GM12878 (cell line): ENCODE measurements around the gene HPGD. TPM values are rescaled to one million over a fixed set of nuclear protein-coding genes. Genes with fewer than 3 reads are reported as not detected.

Source experiments
- ATAC-seq: fragments of 200-7000 bp; cut with Tn5 transposase; 3 replicates; pipeline ENCODE4 v1.9.1; 2020; ENCODE audit warnings: mild to moderate bottlenecking, moderate library complexity
- Bru-seq: library from RNA; stranded (reverse); fragments of 400-500 nt; gene quantifications from one replicate; lab custom pipeline; 2021; lab: Mats Ljungman, UMichigan
- BruChase-seq, 2 experiments: library from RNA; stranded (reverse); fragments of 400-500 nt; gene quantifications; one replicate each; lab custom pipeline; 2021; lab: Mats Ljungman, UMichigan
- BruUV-seq: library from RNA; stranded (reverse); fragments of 400-500 nt; replicated peaks from 2 replicates; lab custom pipeline; 2021; lab: Mats Ljungman, UMichigan
- CTCF ChIA-PET: fragments of 300-600 bp; sonication (Branson Sonifier 250); formaldehyde crosslinking; extraction: SDS; loops from one replicate; lab custom pipeline; 2021; ENCODE audit warnings: inconsistent platforms; lab: Yijun Ruan, JAX
- POLR2A ChIA-PET: fragments of 350-600 bp; formaldehyde crosslinking; extraction: SDS; loops from one replicate; lab custom pipeline; 2021; ENCODE audit warnings: inconsistent platforms; lab: Charles Lee
- RAD21 ChIA-PET: fragments of 300-600 bp; sonication (Branson Sonifier 250); formaldehyde crosslinking; loops from one replicate; lab custom pipeline; 2023; ENCODE audit warnings: antibody characterized with exemption; ENCODE audit not compliant: unreplicated experiment; lab: Charles Lee
- SMC1A ChIA-PET: fragments of 300-600 bp; sonication (Branson Sonifier 250); formaldehyde crosslinking; loops from one replicate; lab custom pipeline; 2023; ENCODE audit not compliant: unreplicated experiment, uncharacterized antibody; lab: Charles Lee
- DNase-seq: peaks from one replicate; pipeline ENCODE4 v3.0.0-alpha.2; 2011; ENCODE audit warnings: low read depth, low spot score
- FAIRE-seq: peaks from 3 replicates; lab custom pipeline; 2011; peaks lifted over from hg19 to GRCh38; lab: Jason Lieb, UNC
- H2AFZ ChIP-seq: 2 replicates; pipeline ENCODE4 v1.6.0; 2011; ENCODE audit warnings: low read depth, low read length, control low read depth; ENCODE audit not compliant: control insufficient read depth
- H3K27ac ChIP-seq: 2 replicates; pipeline ENCODE4 v1.5.1; 2011; ENCODE audit warnings: control low read depth; ENCODE audit not compliant: control insufficient read depth, insufficient read depth
- H3K27me3 ChIP-seq, 2 experiments: replicated peaks in 1 of 2; 2 replicates each; pipeline versions ENCODE4 v1.6.0 to v1.6.1; 2011; ENCODE audit warnings: low read length in 1 of 2; ENCODE audit not compliant: control insufficient read depth in 2 of 2, insufficient read depth in 2 of 2
- H3K36me3 ChIP-seq, 2 experiments: 2 replicates each; pipeline ENCODE4 v1.5.1; 2011; ENCODE audit warnings: low read length in 1 of 2; ENCODE audit not compliant: control insufficient read depth in 2 of 2, insufficient read depth in 2 of 2
- H3K4me1 ChIP-seq: 2 replicates; pipeline ENCODE4 v1.6.1; 2011; ENCODE audit warnings: mild to moderate bottlenecking, low read length, moderate library complexity, mixed read lengths; ENCODE audit not compliant: control insufficient read depth, insufficient read depth
- H3K4me2 ChIP-seq: 2 replicates; pipeline ENCODE4 v1.6.0; 2011; ENCODE audit warnings: control low read depth; ENCODE audit not compliant: control insufficient read depth, insufficient read depth
- H3K4me3 ChIP-seq: fragments of 200-600 bp; sonication (generic); 2 replicates; pipeline ENCODE4 v1.5.1; 2016
- H3K79me2 ChIP-seq: 2 replicates; pipeline ENCODE4 v1.6.0; 2011; ENCODE audit warnings: low read length; ENCODE audit not compliant: control insufficient read depth, insufficient read depth
- H3K9ac ChIP-seq: 2 replicates; pipeline ENCODE4 v1.8.0; 2011; ENCODE audit warnings: low read length, control low read depth, mixed read lengths; ENCODE audit not compliant: control insufficient read depth, insufficient read depth
- H3K9me3 ChIP-seq: replicated peaks from 3 replicates; pipeline ENCODE4 v1.5.1; 2011; ENCODE audit warnings: mild to moderate bottlenecking, low read length; ENCODE audit not compliant: control insufficient read depth, insufficient read depth
- H4K20me1 ChIP-seq: 2 replicates; pipeline ENCODE4 v1.6.0; 2011; ENCODE audit not compliant: control insufficient read depth, insufficient read depth
- BHLHE40 ChIP-seq, 2 experiments: fragments of 450-650 bp in 1 of 2; IDR thresholded peaks; 2 replicates each; pipeline ENCODE4 v1.6.1; 2011 to 2017; ENCODE audit warnings: low read depth in 2 of 2, borderline replicate concordance in 1 of 2, improper control_type of control experiment in 1 of 2, low read length in 1 of 2, mild to moderate bottlenecking in 1 of 2
- IKZF1 ChIP-seq: fragments of 450-650 bp; conservative IDR thresholded peaks from 2 replicates; pipeline ENCODE4 v1.6.1; 2017; ENCODE audit warnings: antibody characterized with exemption, mild to moderate bottlenecking
- LARP7 ChIP-seq: fragments of 450-650 bp; IDR thresholded peaks from 2 replicates; pipeline ENCODE4 v1.6.1; 2017; ENCODE audit warnings: mild to moderate bottlenecking
- SMAD1 ChIP-seq: fragments of 450-650 bp; IDR thresholded peaks from 2 replicates; pipeline ENCODE4 v1.6.1; 2018; ENCODE audit warnings: mild to moderate bottlenecking, low read depth; ENCODE audit not compliant: partially characterized antibody
- SUZ12 ChIP-seq: fragments of 200-600 bp; sonication (generic); IDR thresholded peaks from one replicate; pipeline ENCODE4 v1.6.1; 2018; ENCODE audit warnings: antibody characterized with exemption, mild to moderate bottlenecking; ENCODE audit not compliant: unreplicated experiment
- WRNIP1 ChIP-seq: IDR thresholded peaks from 2 replicates; pipeline ENCODE4 v1.6.1; 2011; ENCODE audit warnings: low read depth, low read length, improper control_type of control experiment, borderline replicate concordance
- YBX1 ChIP-seq: fragments of 450-650 bp; IDR thresholded peaks from 2 replicates; pipeline ENCODE4 v1.6.1; 2016; ENCODE audit warnings: antibody characterized with exemption
- ZNF622 ChIP-seq: fragments of 450-650 bp; IDR thresholded peaks from 2 replicates; pipeline ENCODE4 v1.6.1; 2017; ENCODE audit warnings: mild to moderate bottlenecking, inconsistent platforms
- whole genome bisulfite sequencing: methylation state at CpG from one replicate; pipeline ENCODE4 v1.1.6; 2016; ENCODE audit warnings: low lambda C conversion rate; ENCODE audit not compliant: insufficient replicate concordance, insufficient coverage; ENCODE audit errors: missing lambda C conversion rate; 5-methylcytosine and 5-hydroxymethylcytosine counted together
- in situ Hi-C: fragments of 300-500 bp; cut with MboI; formaldehyde crosslinking; loops from 9 replicates; pipeline ENCODE4 v1.14.3; 2018; ENCODE audit warnings: mixed read lengths
- intact Hi-C: fragments of 100-400 bp; cut with micrococcal nuclease; formaldehyde crosslinking; loops from one replicate; pipeline ENCODE4 v1.14.2; 2022; ENCODE audit not compliant: unreplicated experiment
- long read RNA-seq, 2 experiments: library from polyadenylated mRNA; unstranded; transcript quantifications; one replicate each; pipeline ENCODE4 v2.0.0, GENCODE V29; 2019 to 2020
- polyA minus RNA-seq, 3 experiments: library from RNA; depleted of rRNA, polyadenylated mRNA; stranded (reverse); fragments of >200 nt; gene quantifications; 2 replicates each; pipeline ENCODE4 v1.2.3, GENCODE V29; 2011
- polyA plus RNA-seq, 11 experiments: library from polyadenylated mRNA; depleted of rRNA in 4 of 11; unstranded in 6 of 11; stranded (reverse) in 5 of 11; fragments of >200 nt; fragmentation: Nextera tagmentation in 4 of 11; fragmentation: Illumina TruSeq in 1 of 11; extraction: Ambion mirVana in 4 of 11; extraction: Trizol in 1 of 11; gene quantifications; 1 replicate in 1 of 11; 2 replicates in 10 of 11; pipeline versions ENCODE4 v1.2.1 to v1.2.3, GENCODE V29; 2011 to 2016; ENCODE audit warnings: inconsistent platforms in 2 of 11, missing spikeins in 2 of 11, low read depth in 1 of 11
- total RNA-seq, 4 experiments: library from RNA; depleted of rRNA in 3 of 4; stranded (reverse); fragments of >200 nt in 3 of 4; fragmentation: Illumina TruSeq in 1 of 4; extraction: Trizol in 1 of 4; gene quantifications; 2 replicates each; pipeline versions ENCODE4 v1.2.1 to v1.2.3, GENCODE V29; 2013 to 2021
- TF ChIP-seq, protein P1 (sequence below): IDR thresholded peaks from 2 replicates; pipeline ENCODE4 v1.6.1; 2012; ENCODE audit warnings: low read depth, low read length, improper control_type of control experiment
- TF ChIP-seq, protein P2 (sequence below): IDR thresholded peaks from 2 replicates; pipeline ENCODE4 v1.6.1; 2012; ENCODE audit warnings: low read depth, low read length, improper control_type of control experiment
- TF ChIP-seq, protein P3 (sequence below): fragments of 450-650 bp; IDR thresholded peaks from 2 replicates; pipeline ENCODE4 v1.6.1; 2017; ENCODE audit warnings: mild to moderate bottlenecking, low read depth, inconsistent platforms; ENCODE audit not compliant: poor library complexity, severe bottlenecking
- TF ChIP-seq, protein P4 (sequence below): fragments of 450-650 bp; conservative IDR thresholded peaks from 2 replicates; pipeline ENCODE4 v1.6.1; 2017; ENCODE audit warnings: mild to moderate bottlenecking, moderate library complexity

The HPGD gene
- total RNA-seq (2013; cell fraction: nucleolus; rRNA removed): not detected in 2 replicates
- total RNA-seq (2014; rRNA removed) (not detected in 2 replicates), total RNA-seq (2014; rRNA removed; fragmentation: Illumina TruSeq; extraction: Trizol) (not detected in 2 replicates), total RNA-seq (2021) (0.08 and 0.41 TPM in 2 replicates), polyA plus RNA-seq (2011; rRNA removed) (0.07 TPM in 1 of 2 replicates, not detected in the other), polyA plus RNA-seq (2014; fragmentation: Illumina TruSeq; extraction: Trizol) (0.24 TPM in 1 of 2 replicates, not detected in the other), polyA plus RNA-seq (2014; fragmentation: Nextera tagmentation; extraction: Ambion mirVana) (not detected), polyA plus RNA-seq (2014; rRNA removed) (not detected in 2 replicates), polyA plus RNA-seq (2016; fragmentation: Nextera tagmentation; extraction: Ambion mirVana) (not detected), polyA minus RNA-seq (2011; rRNA and poly(A)+ RNA removed) (not detected in 2 replicates), Bru-seq, nascent RNA (percentile 11 among the genes with signal in this experiment), BruChase-seq, experiment 1, labeled RNA remaining after a 6-hour chase (percentile 10 among the genes with signal in this experiment), BruChase-seq, experiment 2, labeled RNA remaining after a 2-hour chase (percentile 3 among the genes with signal in this experiment)
- not detected for polyA plus RNA-seq (2011; ENCODE audit: low read depth)
- polyA plus RNA-seq (2011; cell fraction: cytosol; rRNA removed): 0.01 TPM in 1 of 2 replicates, not detected in the other
- polyA plus RNA-seq (2011; cell fraction: nucleus; rRNA removed): not detected in 2 replicates
- not detected in 2 replicates for polyA plus RNA-seq (2012)
- not detected in 2 replicates for polyA minus RNA-seq (2011; cell fraction: cytosol; rRNA and poly(A)+ RNA removed)
- not detected in 2 replicates for polyA minus RNA-seq (2011; cell fraction: nucleus; rRNA and poly(A)+ RNA removed)
- long read RNA-seq, experiment 1: 0 reads
- long read RNA-seq, experiment 2: 0 reads

DNA sequence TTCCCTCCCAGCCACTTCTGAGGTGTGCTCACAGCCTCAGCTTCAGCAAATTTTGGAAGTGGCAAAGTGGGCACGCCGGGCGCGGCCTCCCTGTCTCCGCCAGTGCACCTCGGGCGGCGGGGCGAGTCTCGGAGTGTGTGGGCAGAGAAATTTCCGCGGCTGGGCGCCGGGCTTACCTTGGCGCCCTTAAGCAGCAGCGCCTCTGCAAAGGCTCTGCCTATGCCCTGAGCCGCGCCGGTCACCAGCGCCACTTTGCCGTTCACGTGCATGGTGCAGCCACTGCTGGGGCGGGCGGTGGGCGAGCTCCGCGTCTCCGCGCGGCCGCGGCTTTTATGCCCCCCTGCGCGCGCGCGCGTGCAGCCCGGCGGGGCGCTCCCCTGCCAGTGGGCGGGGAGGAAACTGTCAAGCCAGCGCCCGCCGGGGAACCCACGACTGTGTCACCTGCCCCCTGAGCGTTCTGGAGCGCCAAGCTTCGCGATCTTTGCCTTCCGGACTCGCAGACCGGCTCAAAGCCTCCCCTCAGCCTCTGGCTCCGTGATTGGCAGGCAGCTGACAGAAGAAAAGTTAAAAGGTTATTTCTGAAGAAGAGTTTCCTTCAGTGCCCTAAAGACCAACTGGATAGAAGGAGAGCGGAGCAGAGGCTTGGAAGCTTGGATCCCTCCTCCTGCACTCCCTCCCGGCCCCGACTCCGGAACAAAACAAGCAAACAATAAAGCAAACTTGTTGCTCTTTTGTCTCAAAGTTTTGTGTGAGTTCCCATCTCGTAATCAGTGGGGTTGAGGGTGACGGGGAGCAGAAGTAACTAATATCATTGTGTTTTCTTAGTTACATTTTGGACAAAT, at the start of gene HPGD:
HPGD (minus strand) TSS at position 306 of the 842 bp plus-strand sequence; CDS start at position 269, 37 bp downstream.
- no peaks in the 10 kb centered on the region for H3K4me1 ChIP-seq
- no peaks in the 10 kb centered on the region for H3K9me3 ChIP-seq
- in situ Hi-C loops: no loop called here
- no peak for DNase-seq
- no peak within 1 kb of the TSS for H3K27ac ChIP-seq
- no peaks in the 10 kb centered on the region for H3K79me2 ChIP-seq
- ChIA-PET POLR2A (no interaction called here), SMC1A (no interaction called here), CTCF (no interaction called here), RAD21 (no interaction called here)
- H3K9ac ChIP-seq: no peak within 1 kb of the TSS
- no peak for FAIRE-seq
- ATAC-seq: peak; percentile 88
- H3K27me3 ChIP-seq: peaks cover 9 to 11% of the 10 kb centered on the region in 2 experiments
- H2AFZ ChIP-seq: no peak within 1 kb of the TSS
- intact Hi-C loops: loop anchor here (5.0 kb wide), 1 partner anchor 110 kb away; no protein-coding TSS in a partner anchor
- no peaks in the 10 kb centered on the region for H4K20me1 ChIP-seq
- H3K4me3 ChIP-seq: peak within 1 kb of the TSS; percentile 23; the same call in 1 of the 2 replicates
- peak within 1 kb of the TSS; percentile 54 for H3K4me2 ChIP-seq
- BruUV-seq: no TSS peak
- H3K36me3 ChIP-seq: no peaks in the 10 kb centered on the region
- WGBS: 3% methylated on average over 60 of the region's 60 CpGs
- TF ChIP-seq SMAD1 (no peak), IKZF1 (peak; percentile 31; the same call in 1 of the 2 replicates), WRNIP1 (no peak), BHLHE40 (IDR thresholded peaks at IDR 0.05; ENCODE audit: borderline replicate concordance in 1 of 2, low read depth in 2 of 2, low read length in 1 of 2) (peak; percentile 41 to 84; a peak in 3 of 4 replicates), SUZ12 (peak; percentile 71), LARP7 (no peak), YBX1 (no peak), ZNF622 (no peak)
- TF ChIP-seq, protein P1, sequence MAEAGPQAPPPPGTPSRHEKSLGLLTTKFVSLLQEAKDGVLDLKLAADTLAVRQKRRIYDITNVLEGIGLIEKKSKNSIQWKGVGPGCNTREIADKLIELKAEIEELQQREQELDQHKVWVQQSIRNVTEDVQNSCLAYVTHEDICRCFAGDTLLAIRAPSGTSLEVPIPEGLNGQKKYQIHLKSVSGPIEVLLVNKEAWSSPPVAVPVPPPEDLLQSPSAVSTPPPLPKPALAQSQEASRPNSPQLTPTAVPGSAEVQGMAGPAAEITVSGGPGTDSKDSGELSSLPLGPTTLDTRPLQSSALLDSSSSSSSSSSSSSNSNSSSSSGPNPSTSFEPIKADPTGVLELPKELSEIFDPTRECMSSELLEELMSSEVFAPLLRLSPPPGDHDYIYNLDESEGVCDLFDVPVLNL: no peak
- TF ChIP-seq, protein P2, sequence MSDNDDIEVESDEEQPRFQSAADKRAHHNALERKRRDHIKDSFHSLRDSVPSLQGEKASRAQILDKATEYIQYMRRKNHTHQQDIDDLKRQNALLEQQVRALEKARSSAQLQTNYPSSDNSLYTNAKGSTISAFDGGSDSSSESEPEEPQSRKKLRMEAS: no peak
- TF ChIP-seq, protein P3, sequence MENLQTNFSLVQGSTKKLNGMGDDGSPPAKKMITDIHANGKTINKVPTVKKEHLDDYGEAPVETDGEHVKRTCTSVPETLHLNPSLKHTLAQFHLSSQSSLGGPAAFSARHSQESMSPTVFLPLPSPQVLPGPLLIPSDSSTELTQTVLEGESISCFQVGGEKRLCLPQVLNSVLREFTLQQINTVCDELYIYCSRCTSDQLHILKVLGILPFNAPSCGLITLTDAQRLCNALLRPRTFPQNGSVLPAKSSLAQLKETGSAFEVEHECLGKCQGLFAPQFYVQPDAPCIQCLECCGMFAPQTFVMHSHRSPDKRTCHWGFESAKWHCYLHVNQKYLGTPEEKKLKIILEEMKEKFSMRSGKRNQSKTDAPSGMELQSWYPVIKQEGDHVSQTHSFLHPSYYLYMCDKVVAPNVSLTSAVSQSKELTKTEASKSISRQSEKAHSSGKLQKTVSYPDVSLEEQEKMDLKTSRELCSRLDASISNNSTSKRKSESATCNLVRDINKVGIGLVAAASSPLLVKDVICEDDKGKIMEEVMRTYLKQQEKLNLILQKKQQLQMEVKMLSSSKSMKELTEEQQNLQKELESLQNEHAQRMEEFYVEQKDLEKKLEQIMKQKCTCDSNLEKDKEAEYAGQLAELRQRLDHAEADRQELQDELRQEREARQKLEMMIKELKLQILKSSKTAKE: no peak
- TF ChIP-seq, protein P4, sequence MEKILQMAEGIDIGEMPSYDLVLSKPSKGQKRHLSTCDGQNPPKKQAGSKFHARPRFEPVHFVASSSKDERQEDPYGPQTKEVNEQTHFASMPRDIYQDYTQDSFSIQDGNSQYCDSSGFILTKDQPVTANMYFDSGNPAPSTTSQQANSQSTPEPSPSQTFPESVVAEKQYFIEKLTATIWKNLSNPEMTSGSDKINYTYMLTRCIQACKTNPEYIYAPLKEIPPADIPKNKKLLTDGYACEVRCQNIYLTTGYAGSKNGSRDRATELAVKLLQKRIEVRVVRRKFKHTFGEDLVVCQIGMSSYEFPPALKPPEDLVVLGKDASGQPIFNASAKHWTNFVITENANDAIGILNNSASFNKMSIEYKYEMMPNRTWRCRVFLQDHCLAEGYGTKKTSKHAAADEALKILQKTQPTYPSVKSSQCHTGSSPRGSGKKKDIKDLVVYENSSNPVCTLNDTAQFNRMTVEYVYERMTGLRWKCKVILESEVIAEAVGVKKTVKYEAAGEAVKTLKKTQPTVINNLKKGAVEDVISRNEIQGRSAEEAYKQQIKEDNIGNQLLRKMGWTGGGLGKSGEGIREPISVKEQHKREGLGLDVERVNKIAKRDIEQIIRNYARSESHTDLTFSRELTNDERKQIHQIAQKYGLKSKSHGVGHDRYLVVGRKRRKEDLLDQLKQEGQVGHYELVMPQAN: no peak
